ENCODE results near the gene GPC1. TPM values are rescaled to one million over a fixed set of nuclear protein-coding genes. Genes with fewer than 3 reads are reported as not detected.

GPC1 gene
- total and polyA plus RNA-seq, 2 donors (not counting 3 experiments of a cell fraction or from before 2014, with no cell fraction given), result 9.6 to 31.1 TPM

- intact Hi-C loops (cut with micrococcal nuclease) (no loop called here), dilution Hi-C loops (cut with MboI; ENCODE audit: extremely low pct_ligation_motif_present, low sequenced_read_pairs) (no loop called here)
- Histone ChIP-seq H3K27ac (ENCODE audit: insufficient read depth, low read depth, low read length) (no peak overlapping the region), H3K4me2 (ENCODE audit: insufficient read depth, low read length) (no peak overlapping the region), H2AFZ (ENCODE audit: low read depth, low read length) (no peak overlapping the region), H3K79me2 (ENCODE audit: control insufficient read depth, insufficient read depth, low read length) (no peaks in the 10 kb centered on the region), H3K9me3 (replicated peaks; ENCODE audit: control insufficient read depth, insufficient read depth, low read length) (no peaks in the 10 kb centered on the region), H3K27me3 (ENCODE audit: control insufficient read depth in 2 of 2, insufficient read depth in 2 of 2, low read length in 2 of 2) (peaks cover 0 to 6% of the 10 kb centered on the region in 2 experiments), H3K4me1 (ENCODE audit: control insufficient read depth, extremely low read depth, insufficient read depth, low read length) (no peaks in the 10 kb centered on the region), H3K9me1 (replicated peaks; ENCODE audit: control insufficient read depth, extremely low read depth, insufficient read depth, low read length) (no peaks in the 10 kb centered on the region), H3K9ac (replicated peaks; ENCODE audit: extremely low read depth, insufficient read depth, low read length) (no peak overlapping the region), H3K36me3 (ENCODE audit: control insufficient read depth in 2 of 2, extremely low read depth in 1 of 2, insufficient read depth in 2 of 2, low read length in 2 of 2) (no peaks in the 10 kb centered on the region), H4K20me1 (replicated peaks; ENCODE audit: control insufficient read depth, extremely low read depth, insufficient read depth, low read length) (no peaks in the 10 kb centered on the region), H3K4me3 (replicated peaks in 1 of 3; ENCODE audit: insufficient read depth in 1 of 3, low read depth in 1 of 3, low read length in 3 of 3) (no peak overlapping the region)
- TF ChIP-seq MYC (IDR thresholded peaks at IDR 0.05; ENCODE audit: low read depth, low read length) (no peak), CTCF (IDR thresholded peaks at IDR 0.05; ENCODE audit: extremely low read depth in 1 of 2, insufficient read depth in 1 of 2, low read depth in 1 of 2, low read length in 2 of 2) (peak in 1 of 2 donors; percentile 9), JUN (IDR thresholded peaks at IDR 0.05; ENCODE audit: borderline replicate concordance, insufficient read depth, insufficient read length, low read depth) (no peak), FOS (IDR thresholded peaks at IDR 0.05; ENCODE audit: borderline replicate concordance, insufficient read depth, low read length) (no peak), POLR2AphosphoS5 (IDR thresholded peaks at IDR 0.05; ENCODE audit: insufficient read depth, low read depth, low read length) (no peak), GATA2 (IDR thresholded peaks at IDR 0.05; ENCODE audit: insufficient read depth, insufficient read length, low read depth, low read length) (no peak)
- FAIRE-seq (no peak), DNase-seq (ENCODE audit: low read depth, low spot score) (no peak)
- ChIA-PET CTCF (no interaction called here), POLR2A (no interaction called here)
- no TSS peak for BruUV-seq (replicated peaks)
These were observed 25.4 kb downstream of the GPC1 start for GRCh38 chr2:240460781-240461431.
